GM12875 (cell line): ENCODE measurements around the gene C2orf92.

ENCODE experiments used
- H3K4me3 ChIP-seq: one replicate; pipeline ENCODE4 v1.5.1; 2011; ENCODE audit warnings: low read depth, low read length, control low read depth
- CTCF ChIP-seq: IDR thresholded peaks from 2 replicates; pipeline ENCODE4 v1.5.1; 2011; ENCODE audit warnings: low read depth, mild to moderate bottlenecking, control low read depth, inconsistent platforms, low read length, moderate library complexity, borderline replicate concordance; ENCODE audit not compliant: insufficient read depth

C2orf92 gene

GRCh38 chr2:97728091-97728731 lies 58.7 kb downstream of the C2orf92 start:
- no peak overlapping the region for H3K4me3 ChIP-seq
- no peak for TF ChIP-seq CTCF

DNA sequence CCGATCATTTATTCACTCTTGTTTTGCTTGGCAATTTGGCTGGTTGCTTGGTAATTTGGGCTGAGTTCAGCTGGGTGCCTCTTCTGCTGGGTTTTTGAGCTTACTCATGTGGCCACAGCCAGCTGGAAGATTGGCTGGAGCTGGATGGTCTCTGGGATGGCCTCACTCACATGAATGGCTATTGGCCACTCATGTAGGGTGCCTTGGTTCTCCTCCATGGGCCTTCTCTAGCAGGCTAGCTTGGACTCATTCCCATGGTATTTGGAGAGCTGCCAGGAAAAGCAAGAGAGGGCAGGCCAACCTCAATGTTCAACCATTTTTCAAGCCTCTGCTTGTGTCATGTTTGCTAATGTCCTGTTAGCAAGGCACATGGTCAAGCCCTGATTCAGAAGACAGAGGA lies 60.7 kb downstream of the C2orf92 start:
- H3K4me3 ChIP-seq = no peak overlapping the region
- no peak for TF ChIP-seq CTCF

- TF ChIP-seq CTCF = no peak
- H3K4me3 ChIP-seq = no peak overlapping the region
Observed at GRCh38 chr2:97731274-97732020, 61.9 kb downstream of the C2orf92 start.

DNA sequence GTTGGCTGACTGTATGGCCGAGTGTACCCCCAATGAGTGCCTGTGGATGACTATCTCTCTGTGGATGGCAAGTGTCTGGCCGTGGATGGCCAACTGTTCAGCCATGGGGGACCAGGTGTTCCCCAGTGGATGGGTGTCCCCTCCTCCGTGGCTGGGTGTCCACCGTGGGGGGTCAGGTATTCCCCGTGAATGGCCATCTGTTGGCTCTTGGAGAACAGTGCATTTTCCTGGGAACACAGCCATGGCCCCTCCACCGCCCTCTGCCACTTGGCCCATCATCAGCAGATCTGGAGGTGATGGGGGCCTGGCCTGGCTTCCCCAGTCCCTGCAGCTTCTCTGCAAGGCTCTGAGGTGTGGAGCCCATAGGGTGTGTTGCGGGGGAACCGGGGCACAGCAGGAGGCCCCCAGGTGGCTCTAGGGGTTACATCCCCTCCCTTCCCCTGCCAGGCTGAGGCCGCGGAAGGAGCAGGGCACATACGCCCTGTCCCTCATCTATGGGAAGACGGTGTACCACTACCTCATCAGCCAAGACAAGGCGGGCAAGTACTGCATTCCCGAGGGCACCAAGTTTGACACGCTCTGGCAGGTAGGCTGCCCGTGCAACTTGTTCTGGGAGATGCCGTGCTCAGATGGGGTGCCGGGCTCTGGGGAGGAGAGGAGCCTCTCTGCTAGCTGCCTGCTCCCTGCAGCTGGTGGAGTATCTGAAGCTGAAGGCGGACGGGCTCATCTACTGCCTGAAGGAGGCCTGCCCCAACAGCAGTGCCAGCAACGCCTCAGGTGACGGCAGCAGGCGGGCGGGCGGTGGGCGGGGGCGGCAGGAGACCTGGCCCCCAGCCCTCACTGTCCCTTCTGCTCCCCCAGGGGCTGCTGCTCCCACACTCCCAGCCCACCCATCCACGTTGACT lies 63.2 kb downstream of the C2orf92 start:
- no peak for TF ChIP-seq CTCF
- H3K4me3 ChIP-seq = no peak overlapping the region

GRCh38 chr2:97733341-97734035 lies 64.0 kb downstream of the C2orf92 start:
- no peak for TF ChIP-seq CTCF
- no peak overlapping the region for H3K4me3 ChIP-seq

- H3K4me3 ChIP-seq = no peak overlapping the region
- no peak for TF ChIP-seq CTCF
Observed at GRCh38 chr2:97734061-97735051, 64.8 kb downstream of the C2orf92 start.
